HepG2 (cell line): ENCODE results near the gene CBX2. TPM values are rescaled to one million over a fixed set of nuclear protein-coding genes. Genes with fewer than 3 reads are reported as not detected.

Experiments
- ASH2L ChIP-seq: fragments of 300-600, 200-600 bp; sonication (generic); IDR thresholded peaks from 2 replicates; pipeline ENCODE4 v1.7.0; 2017; ENCODE audit warnings: low read depth, mild to moderate bottlenecking, moderate library complexity, mixed read lengths, low read length; ENCODE audit not compliant: insufficient read length
- ATM ChIP-seq: fragments of 450-650 bp; IDR thresholded peaks from 2 replicates; pipeline ENCODE4 v1.7.1; 2017; ENCODE audit warnings: mild to moderate bottlenecking, borderline replicate concordance
- BRF2 ChIP-seq: sonication (generic); formaldehyde crosslinking; IDR thresholded peaks from 2 replicates; pipeline ENCODE4 v1.8.1; 2022; ENCODE audit warnings: mild to moderate bottlenecking, missing genetic modification reagents
- MED8 ChIP-seq: sonication (generic); formaldehyde crosslinking; IDR thresholded peaks from 2 replicates; pipeline ENCODE4 v1.8.1; 2023; ENCODE audit warnings: mild to moderate bottlenecking, missing genetic modification reagents; ENCODE audit not compliant: insufficient replicate concordance
- POLR2A ChIP-seq, 2 experiments: IDR thresholded peaks; 2 replicates each; pipeline ENCODE4 v1.6.1; 2011; ENCODE audit warnings: low read depth in 2 of 2, low read length in 2 of 2, mild to moderate bottlenecking in 1 of 2, moderate library complexity in 1 of 2; ENCODE audit not compliant: insufficient read depth in 1 of 2
- SNAI1 ChIP-seq: sonication (generic); formaldehyde crosslinking; IDR thresholded peaks from 2 replicates; pipeline ENCODE4 v1.5.0; 2020; ENCODE audit warnings: mild to moderate bottlenecking, missing genetic modification reagents, borderline replicate concordance
- SPEN ChIP-seq: sonication (generic); formaldehyde crosslinking; IDR thresholded peaks from 2 replicates; pipeline ENCODE4 v1.5.1; 2020; ENCODE audit warnings: low read depth, mild to moderate bottlenecking, missing genetic modification reagents
- SSRP1 ChIP-seq: IDR thresholded peaks from 2 replicates; pipeline ENCODE4 v1.6.1; 2016; ENCODE audit warnings: control low read depth
- STAG1 ChIP-seq: sonication (generic); formaldehyde crosslinking; IDR thresholded peaks from 2 replicates; pipeline ENCODE4 v1.4.0; 2020; ENCODE audit warnings: missing genetic modification reagents
- TCF7 ChIP-seq: sonication (generic); IDR thresholded peaks from 2 replicates; pipeline ENCODE4 v1.6.1; 2016; ENCODE audit warnings: antibody characterized with exemption, low read depth
- TFAP4 ChIP-seq: sonication (generic); IDR thresholded peaks from 2 replicates; pipeline ENCODE4 v1.6.1; 2016; ENCODE audit warnings: low read depth, borderline replicate concordance
- TOPORS ChIP-seq: sonication (generic); formaldehyde crosslinking; IDR thresholded peaks from 2 replicates; pipeline ENCODE4 v1.8.0; 2023; ENCODE audit warnings: mild to moderate bottlenecking, missing genetic modification reagents
- ZMAT5 ChIP-seq: sonication (generic); formaldehyde crosslinking; IDR thresholded peaks from 2 replicates; pipeline ENCODE4 v1.5.0; 2020; ENCODE audit warnings: mild to moderate bottlenecking, low read depth, missing genetic modification reagents, borderline replicate concordance
- ZNF354B ChIP-seq: sonication (generic); formaldehyde crosslinking; IDR thresholded peaks from 2 replicates; pipeline ENCODE4 v1.8.0; 2022; ENCODE audit warnings: mild to moderate bottlenecking, missing genetic modification reagents
- ZNF362 ChIP-seq: sonication (generic); formaldehyde crosslinking; IDR thresholded peaks from 2 replicates; pipeline ENCODE4 v1.4.0; 2020; ENCODE audit warnings: missing genetic modification reagents, mild to moderate bottlenecking, borderline replicate concordance
- ZNF572 ChIP-seq: sonication (generic); formaldehyde crosslinking; IDR thresholded peaks from 2 replicates; pipeline ENCODE4 v1.5.1; 2020; ENCODE audit warnings: mild to moderate bottlenecking, missing genetic modification reagents
- ZNF574 ChIP-seq: sonication (generic); formaldehyde crosslinking; IDR thresholded peaks from 2 replicates; pipeline ENCODE4 v1.4.0; 2020; ENCODE audit warnings: missing genetic modification reagents
- ZNF576 ChIP-seq: sonication (generic); formaldehyde crosslinking; IDR thresholded peaks from 2 replicates; pipeline ENCODE4 v1.4.0; 2020; ENCODE audit warnings: mild to moderate bottlenecking, missing genetic modification reagents
- ZNF652 ChIP-seq: IDR thresholded peaks from 2 replicates; pipeline ENCODE4 v1.6.1; 2016; ENCODE audit warnings: low read depth, borderline replicate concordance
- ZNF788 ChIP-seq: sonication (generic); formaldehyde crosslinking; IDR thresholded peaks from 2 replicates; pipeline ENCODE4 v1.5.0; 2020; ENCODE audit warnings: mild to moderate bottlenecking, missing genetic modification reagents, borderline replicate concordance
- polyA plus RNA-seq, 8 experiments: library from polyadenylated mRNA; depleted of rRNA in 3 of 8; stranded (reverse) in 7 of 8; unstranded in 1 of 8; fragments of >200 nt; fragmentation: Illumina TruSeq in 4 of 8; extraction: Trizol in 4 of 8; gene quantifications; 2 replicates each; pipeline versions ENCODE4 v1.2.1 to v1.2.3, GENCODE V29; 2011 to 2016; ENCODE audit warnings: low read depth in 4 of 8, missing spikeins in 1 of 8, mixed read lengths in 1 of 8; ENCODE audit not compliant: insufficient read depth in 1 of 8
- total RNA-seq, 5 experiments: library from RNA; depleted of rRNA; stranded (reverse); fragments of >200 nt; fragmentation: Illumina TruSeq; extraction: Trizol; gene quantifications; 2 replicates each; pipeline ENCODE4 v1.2.3, GENCODE V29; 2016; ENCODE audit warnings: low read depth in 1 of 5

CBX2 gene
- total and polyA plus RNA-seq, 2 of the 13 experiments (the other 11 are each of a cell fraction or from before 2014, with no cell fraction given), result 14.5 to 31.1 TPM

GRCh38 chr17:79808763-79809529 lies 31.0 kb downstream of the CBX2 start (continued):
- TF ChIP-seq ZNF652 (CRISPR knock-in tag) (no peak), TFAP4 (no peak), ZNF576 (CRISPR knock-in tag) (no peak), STAG1 (peak; percentile 95), TOPORS (CRISPR knock-in tag) (no peak), SSRP1 (no peak), MED8 (CRISPR knock-in tag) (no peak), ATM (no peak), ZNF354B (CRISPR knock-in tag) (no peak), ZNF788 (no peak), ZMAT5 (no peak), SNAI1 (CRISPR knock-in tag) (no peak), SPEN (CRISPR knock-in tag) (peak; percentile 59), ZNF362 (CRISPR knock-in tag) (no peak), ZNF574 (CRISPR knock-in tag) (peak; percentile 34; the same call in 1 of the 2 replicates), ASH2L (no peak), TCF7 (no peak), BRF2 (CRISPR knock-in tag) (no peak), ZNF572 (CRISPR knock-in tag) (no peak), POLR2A (IDR thresholded peaks at IDR 0.05; ENCODE audit: insufficient read depth in 1 of 2, low read depth in 2 of 2, low read length in 2 of 2) (no peak)
